MM.1S (cell line): ENCODE data around the gene HIGD2B.

Source experiments
- EZH2 ChIP-seq: fragments of 300-600 bp; sonication (generic); optimal IDR thresholded peaks from 2 replicates; pipeline ENCODE3; 2017; ENCODE audit warnings: low read depth, mild to moderate bottlenecking, antibody characterized with exemption, low read length, mixed read lengths
- TF ChIP-seq, protein P1 (sequence below): fragments of 300-600 bp; sonication (generic); IDR thresholded peaks from 2 replicates; pipeline ENCODE4 v1.5.1; 2016; ENCODE audit warnings: antibody characterized with exemption, low read length, mixed read lengths

- TF ChIP-seq, protein P1, sequence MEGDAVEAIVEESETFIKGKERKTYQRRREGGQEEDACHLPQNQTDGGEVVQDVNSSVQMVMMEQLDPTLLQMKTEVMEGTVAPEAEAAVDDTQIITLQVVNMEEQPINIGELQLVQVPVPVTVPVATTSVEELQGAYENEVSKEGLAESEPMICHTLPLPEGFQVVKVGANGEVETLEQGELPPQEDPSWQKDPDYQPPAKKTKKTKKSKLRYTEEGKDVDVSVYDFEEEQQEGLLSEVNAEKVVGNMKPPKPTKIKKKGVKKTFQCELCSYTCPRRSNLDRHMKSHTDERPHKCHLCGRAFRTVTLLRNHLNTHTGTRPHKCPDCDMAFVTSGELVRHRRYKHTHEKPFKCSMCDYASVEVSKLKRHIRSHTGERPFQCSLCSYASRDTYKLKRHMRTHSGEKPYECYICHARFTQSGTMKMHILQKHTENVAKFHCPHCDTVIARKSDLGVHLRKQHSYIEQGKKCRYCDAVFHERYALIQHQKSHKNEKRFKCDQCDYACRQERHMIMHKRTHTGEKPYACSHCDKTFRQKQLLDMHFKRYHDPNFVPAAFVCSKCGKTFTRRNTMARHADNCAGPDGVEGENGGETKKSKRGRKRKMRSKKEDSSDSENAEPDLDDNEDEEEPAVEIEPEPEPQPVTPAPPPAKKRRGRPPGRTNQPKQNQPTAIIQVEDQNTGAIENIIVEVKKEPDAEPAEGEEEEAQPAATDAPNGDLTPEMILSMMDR = no peak
- no peak for TF ChIP-seq EZH2
These were observed 38.0 kb upstream of the HIGD2B start for GRCh38 chr15:72724028-72724427.
